OCI-LY1 (cell line): ENCODE data around the gene MEGF6.

Experiments used
- H2AFZ ChIP-seq: fragments of 200-600 bp; sonication (generic), shearing (Covaris generic); 2 replicates; pipeline ENCODE4 v1.6.0; 2014; ENCODE audit warnings: antibody characterized with exemption, mild to moderate bottlenecking, low read length
- H3F3A ChIP-seq: fragments of 200-600 bp; sonication (generic), shearing (Covaris generic); 2 replicates; pipeline ENCODE4 v1.6.0; 2014; ENCODE audit warnings: mild to moderate bottlenecking, antibody characterized with exemption, low read length, moderate library complexity; ENCODE audit not compliant: insufficient read depth
- H3K27ac ChIP-seq: fragments of 200-600 bp; sonication (generic); 2 replicates; pipeline ENCODE4 v1.5.1; 2014; ENCODE audit warnings: low read length, mixed run types, mild to moderate bottlenecking, low read depth; ENCODE audit not compliant: poor library complexity, severe bottlenecking
- H3K27me3 ChIP-seq: fragments of 200-600 bp; sonication (generic); 2 replicates; pipeline ENCODE4 v1.6.0; 2014; ENCODE audit warnings: antibody characterized with exemption, mild to moderate bottlenecking, low read length, moderate library complexity; ENCODE audit not compliant: insufficient read depth
- H3K36me3 ChIP-seq: fragments of 200-600 bp; sonication (generic); 2 replicates; pipeline ENCODE4 v1.6.1; 2014; ENCODE audit warnings: mild to moderate bottlenecking, antibody characterized with exemption, low read length, moderate library complexity, mixed read lengths; ENCODE audit not compliant: insufficient read depth
- H3K4me1 ChIP-seq: fragments of 200-600 bp; sonication (generic); 2 replicates; pipeline ENCODE4 v1.5.1; 2014; ENCODE audit warnings: mild to moderate bottlenecking, low read length, moderate library complexity; ENCODE audit not compliant: insufficient read depth, severe bottlenecking
- H3K4me2 ChIP-seq: fragments of 200-600 bp; sonication (generic), shearing (Covaris generic); 2 replicates; pipeline ENCODE4 v1.6.1; 2014; ENCODE audit warnings: low read length
- H3K4me3 ChIP-seq: fragments of 200-600 bp; sonication (generic); 2 replicates; pipeline ENCODE4 v1.5.1; 2014; ENCODE audit warnings: low read length, low read depth, mild to moderate bottlenecking, mixed read lengths; ENCODE audit not compliant: poor library complexity, severe bottlenecking
- H3K79me2 ChIP-seq: fragments of 200-600 bp; shearing (Covaris generic); 2 replicates; pipeline ENCODE4 v1.6.1; 2016; ENCODE audit warnings: mixed run types, low read length, mixed read lengths; ENCODE audit not compliant: insufficient read depth
- H3K9ac ChIP-seq: fragments of 200-600 bp; sonication (generic), shearing (Covaris generic); 2 replicates; pipeline ENCODE4 v1.6.1; 2014; ENCODE audit warnings: mild to moderate bottlenecking, low read length, mixed read lengths
- H3K9me2 ChIP-seq: fragments of 200-600 bp; sonication (generic), shearing (Covaris generic); 2 replicates; pipeline ENCODE4 v1.6.1; 2014; ENCODE audit warnings: low read depth, mild to moderate bottlenecking, low read length, mixed read lengths
- H3K9me3 ChIP-seq: fragments of 200-600 bp; shearing (Covaris generic); 2 replicates; pipeline ENCODE4 v1.6.1; 2014; ENCODE audit warnings: low read length, mixed read lengths
- H4K20me1 ChIP-seq: fragments of 200-600 bp; sonication (generic), shearing (Covaris generic); 2 replicates; pipeline ENCODE4 v1.6.0; 2016; ENCODE audit warnings: mild to moderate bottlenecking, low read length; ENCODE audit not compliant: insufficient read depth
- CTCF ChIP-seq: fragments of 200-600 bp; sonication (generic), shearing (Covaris generic); IDR thresholded peaks from 2 replicates; pipeline ENCODE4 v1.5.1; 2017; ENCODE audit warnings: mild to moderate bottlenecking, antibody characterized with exemption, low read length, moderate library complexity, mixed read lengths
- EZH2 ChIP-seq: fragments of 200-600 bp; sonication (generic), shearing (Covaris generic); IDR thresholded peaks from 2 replicates; pipeline ENCODE4 v1.8.0; 2017; ENCODE audit warnings: borderline replicate concordance, mixed run types, mild to moderate bottlenecking, antibody characterized with exemption, low read length, moderate library complexity, mixed read lengths

MEGF6 gene

DNA sequence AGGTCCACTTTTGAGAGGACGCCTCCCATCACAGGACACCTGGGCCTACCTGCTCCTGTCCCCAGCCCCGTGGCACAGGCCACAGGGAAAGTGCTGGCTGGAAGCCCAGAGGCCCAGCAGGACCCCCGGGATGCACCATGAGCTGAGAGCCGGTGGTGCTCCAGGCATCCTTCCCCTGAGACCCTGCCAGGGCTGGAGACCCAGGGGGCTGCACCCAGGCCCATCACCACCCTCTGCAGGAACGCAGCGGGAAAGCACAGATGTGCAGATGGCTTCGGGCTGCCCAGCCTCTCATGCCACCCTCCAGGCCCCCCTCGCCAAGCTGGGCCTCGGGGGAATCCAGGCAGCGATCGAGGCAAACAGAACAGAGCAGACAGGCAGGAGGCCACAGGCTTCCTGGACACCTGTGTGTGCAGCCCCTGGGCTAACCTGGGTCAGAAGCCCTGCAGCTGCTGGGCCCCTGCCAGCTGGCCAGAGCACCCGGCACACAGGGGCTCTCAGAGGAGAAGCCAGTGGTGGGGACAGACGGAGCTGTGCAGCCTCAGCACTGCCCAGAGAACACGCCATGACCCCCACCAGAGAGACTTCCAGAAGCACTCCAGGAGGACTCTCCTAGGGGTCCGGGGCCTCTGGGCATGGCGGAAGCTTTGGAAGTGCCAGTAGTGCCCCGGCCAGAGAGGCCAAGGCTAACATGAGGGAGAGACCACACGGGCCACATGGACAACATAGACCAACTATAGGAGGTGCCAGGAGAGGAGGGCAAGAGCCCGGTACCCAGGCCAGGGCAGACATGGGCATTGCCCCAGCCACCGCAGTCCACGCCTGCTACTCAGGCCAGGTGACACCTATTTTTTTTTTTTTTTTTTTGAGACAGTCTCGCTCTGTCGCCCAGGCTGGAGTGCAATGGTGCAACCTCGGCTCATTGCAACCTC lies 85.5 kb downstream of the MEGF6 start:
- 0 out of 2 replicates have a peak, but pooled peaks cover 7% of the 10 kb centered on the region for H3K27me3 ChIP-seq
- TF ChIP-seq EZH2 (no peak), CTCF (no peak)
- no peaks in the 10 kb centered on the region for H3K4me1 ChIP-seq
- H2AFZ ChIP-seq, result no peak overlapping the region
- H3K27ac ChIP-seq, result no peak overlapping the region
- no peaks in the 10 kb centered on the region for H3K9me3 ChIP-seq
- H3K79me2 ChIP-seq, result no peaks in the 10 kb centered on the region
- H3K9ac ChIP-seq, result no peak overlapping the region
- no peaks in the 10 kb centered on the region for H3K9me2 ChIP-seq
- H3K4me3 ChIP-seq, result no peak overlapping the region
- no peak overlapping the region for H3K4me2 ChIP-seq
- H3F3A ChIP-seq, result no peaks in the 10 kb centered on the region
- no peaks in the 10 kb centered on the region for H3K36me3 ChIP-seq
- H4K20me1 ChIP-seq, result no peaks in the 10 kb centered on the region

DNA sequence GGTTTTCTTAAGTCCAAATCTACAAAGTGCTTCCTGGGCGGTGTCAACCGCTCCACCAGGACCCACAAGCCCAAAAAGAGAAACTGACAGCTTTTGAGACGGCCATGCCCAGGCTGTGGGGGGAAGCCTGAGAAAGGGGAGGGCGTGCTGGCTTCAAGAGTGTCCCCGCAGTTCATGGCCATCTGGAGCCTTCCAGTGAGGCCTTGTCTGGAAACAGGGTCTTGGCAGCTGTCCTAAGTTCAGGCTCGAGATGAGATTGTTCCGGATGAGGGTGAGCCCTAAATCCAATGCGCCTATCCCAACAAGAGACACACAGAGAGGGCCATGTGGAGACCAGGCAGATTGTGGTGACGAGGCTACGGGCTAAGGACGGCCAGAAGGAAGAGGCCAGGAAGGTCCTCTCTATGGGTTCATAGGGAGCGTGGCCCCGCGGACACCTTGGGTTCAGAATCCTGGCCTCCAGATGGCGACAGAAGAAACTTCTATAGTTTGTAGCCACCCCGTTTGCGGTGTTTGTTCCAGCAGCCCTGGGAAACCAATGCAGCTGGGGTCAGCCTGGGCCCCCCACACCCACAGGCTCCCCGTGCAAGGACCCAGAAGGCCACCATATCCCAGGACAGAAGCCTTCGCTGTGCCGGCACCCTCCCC lies 86.6 kb downstream of the MEGF6 start:
- Histone ChIP-seq H3K9me3 (no peaks in the 10 kb centered on the region), H3K27ac (no peak overlapping the region), H3F3A (no peaks in the 10 kb centered on the region), H3K4me3 (no peak overlapping the region), H2AFZ (no peak overlapping the region), H3K36me3 (no peaks in the 10 kb centered on the region), H3K79me2 (no peaks in the 10 kb centered on the region), H4K20me1 (no peaks in the 10 kb centered on the region), H3K4me1 (no peaks in the 10 kb centered on the region), H3K4me2 (no peak overlapping the region), H3K9me2 (no peaks in the 10 kb centered on the region), H3K27me3 (0 out of 2 replicates have a peak, but pooled peaks cover 7% of the 10 kb centered on the region), H3K9ac (no peak overlapping the region)
- TF ChIP-seq EZH2, result no peak
- no peak for TF ChIP-seq CTCF

GRCh38 chr1:3523980-3524379 lies 87.3 kb downstream of the MEGF6 start:
- H3K4me2 ChIP-seq, result no peak overlapping the region
- no peaks in the 10 kb centered on the region for H3K79me2 ChIP-seq
- no peaks in the 10 kb centered on the region for H4K20me1 ChIP-seq
- H2AFZ ChIP-seq, result no peak overlapping the region
- no peak overlapping the region for H3K9ac ChIP-seq
- no peak overlapping the region for H3K4me3 ChIP-seq
- H3K27ac ChIP-seq, result no peak overlapping the region
- H3K9me2 ChIP-seq, result no peaks in the 10 kb centered on the region
- H3K9me3 ChIP-seq, result no peaks in the 10 kb centered on the region
- no peaks in the 10 kb centered on the region for H3F3A ChIP-seq
- no peaks in the 10 kb centered on the region for H3K4me1 ChIP-seq
- 0 out of 2 replicates have a peak, but pooled peaks cover 7% of the 10 kb centered on the region for H3K27me3 ChIP-seq
- TF ChIP-seq CTCF, result no peak
- TF ChIP-seq EZH2, result no peak
- no peaks in the 10 kb centered on the region for H3K36me3 ChIP-seq
